ENCODE results near the gene MRPS22. TPM values are rescaled to one million over a fixed set of nuclear protein-coding genes. Genes with fewer than 3 reads are reported as not detected.

Gene MRPS22
- 39.9 TPM for polyA plus RNA-seq (2013, experiment 1 of 2)
- polyA plus RNA-seq (2013, experiment 2 of 2): 40.1 TPM

GRCh38 chr3:139343895-139344856, at the start of gene MRPS22:
MRPS22 (plus strand) TSS chr3:139344020; CDS start chr3:139344027, 7 bp downstream.
- H3K36me3 ChIP-seq (replicated peaks in 1 of 2; ENCODE audit: control insufficient read depth in 2 of 2, insufficient read depth in 2 of 2, low read length in 2 of 2): peaks cover 4 to 30% of the 10 kb centered on the region in 2 donors
- peak within 1 kb of the TSS; percentile 92 for H2AFZ ChIP-seq (ENCODE audit: low read length)
- WGBS, 2 donors (ENCODE audit: extremely low coverage in 2 of 2, insufficient read length in 2 of 2, insufficient replicate concordance in 1 of 2): no CpG with 5 or more reads among the region's 37 CpGs
- peak within 1 kb of the TSS; percentile 90 for H3K9ac ChIP-seq (ENCODE audit: low read depth, low read length, poor library complexity)
- H2BK120ac ChIP-seq (ENCODE audit: low read depth, low read length): no peak within 1 kb of the TSS
- no peak within 1 kb of the TSS for H2BK15ac ChIP-seq (ENCODE audit: low read length)
- no peak within 1 kb of the TSS for H3K4ac ChIP-seq (ENCODE audit: low read length)
- H3K4me2 ChIP-seq (ENCODE audit: insufficient read depth, low read length, poor library complexity, severe bottlenecking): peak within 1 kb of the TSS; percentile 66
- H3K18ac ChIP-seq (ENCODE audit: low read length): peak within 1 kb of the TSS; percentile 50
- no peaks in the 10 kb centered on the region for H3K9me3 ChIP-seq (replicated peaks in 1 of 2; ENCODE audit: control insufficient read depth in 2 of 2, insufficient read depth in 1 of 2, low read depth in 1 of 2, low read length in 2 of 2)
- H3K14ac ChIP-seq (ENCODE audit: low read length): no peak within 1 kb of the TSS
- peaks cover 3% of the 10 kb centered on the region for H3K79me1 ChIP-seq (ENCODE audit: low read depth, low read length)
- H2AK5ac ChIP-seq (ENCODE audit: low read depth, low read length): no peak within 1 kb of the TSS
- H2BK5ac ChIP-seq (ENCODE audit: low read length): no peak within 1 kb of the TSS
- DNase-seq (ENCODE audit: low spot score): peak; percentile 54
- H2BK12ac ChIP-seq (ENCODE audit: low read length): no peak within 1 kb of the TSS
- no peak within 1 kb of the TSS for H4K91ac ChIP-seq (ENCODE audit: low read depth, low read length, poor library complexity)
- peaks cover 4 to 10% of the 10 kb centered on the region in 2 donors for H3K4me1 ChIP-seq (ENCODE audit: control insufficient read depth in 2 of 2, insufficient read depth in 1 of 2, low read depth in 1 of 2, low read length in 2 of 2)
- no peak within 1 kb of the TSS for H4K8ac ChIP-seq (ENCODE audit: low read depth, low read length)
- H3K23ac ChIP-seq (ENCODE audit: low read depth, low read length, poor library complexity): no peak within 1 kb of the TSS
- H3K27ac ChIP-seq (replicated peaks; ENCODE audit: low read length): no peak within 1 kb of the TSS
- H3K4me3 ChIP-seq (ENCODE audit: low read length in 2 of 2): peak within 1 kb of the TSS; percentile 65 to 88
- peaks cover 2 to 23% (median 3%) of the 10 kb centered on the region in 3 experiments for H3K27me3 ChIP-seq (ENCODE audit: control insufficient read depth in 3 of 3, insufficient read depth in 3 of 3, low read depth in 1 of 3, low read length in 3 of 3)

- Histone ChIP-seq H2AK5ac (ENCODE audit: low read depth, low read length) (no peak overlapping the region), H3K4me1 (ENCODE audit: control insufficient read depth in 2 of 2, insufficient read depth in 1 of 2, low read depth in 1 of 2, low read length in 2 of 2) (no peaks in the 10 kb centered on the region), H3K36me3 (replicated peaks in 1 of 2; ENCODE audit: control insufficient read depth in 2 of 2, insufficient read depth in 2 of 2, low read length in 2 of 2) (no peaks in the 10 kb centered on the region), H2BK120ac (ENCODE audit: low read depth, low read length) (no peak overlapping the region), H3K9me3 (replicated peaks in 1 of 2; ENCODE audit: control insufficient read depth in 2 of 2, insufficient read depth in 1 of 2, low read depth in 1 of 2, low read length in 2 of 2) (no peaks in the 10 kb centered on the region), H4K91ac (ENCODE audit: low read depth, low read length, poor library complexity) (no peak overlapping the region), H3K9ac (ENCODE audit: low read depth, low read length, poor library complexity) (no peak overlapping the region), H3K14ac (ENCODE audit: low read length) (no peak overlapping the region), H3K27ac (replicated peaks; ENCODE audit: low read length) (no peak overlapping the region), H3K23ac (ENCODE audit: low read depth, low read length, poor library complexity) (no peak overlapping the region), H3K27me3 (ENCODE audit: control insufficient read depth in 3 of 3, insufficient read depth in 3 of 3, low read depth in 1 of 3, low read length in 3 of 3) (no peaks in the 10 kb centered on the region), H2AFZ (ENCODE audit: low read length) (no peak overlapping the region), H3K18ac (ENCODE audit: low read length) (no peak overlapping the region), H4K8ac (ENCODE audit: low read depth, low read length) (no peak overlapping the region), H2BK5ac (ENCODE audit: low read length) (no peak overlapping the region), H3K4me2 (ENCODE audit: insufficient read depth, low read length, poor library complexity, severe bottlenecking) (no peak overlapping the region), H2BK12ac (ENCODE audit: low read length) (no peak overlapping the region), H2BK15ac (ENCODE audit: low read length) (no peak overlapping the region), H3K4ac (ENCODE audit: low read length) (no peak overlapping the region), H3K4me3 (ENCODE audit: low read length in 2 of 2) (no peak overlapping the region), H3K79me1 (ENCODE audit: low read depth, low read length) (no peaks in the 10 kb centered on the region)
- WGBS, 2 donors (ENCODE audit: extremely low coverage in 2 of 2, insufficient read length in 2 of 2, insufficient replicate concordance in 1 of 2): no CpG with 5 or more reads among the region's 5 CpGs
- DNase-seq (ENCODE audit: low spot score): no peak
Measured at GRCh38 chr3:139295040-139295439, 48.8 kb upstream of the MRPS22 start.

GRCh38 chr3:139296141-139296718, 47.6 kb upstream of the MRPS22 start:
- 100% methylated on average over 1 of the region's 9 CpGs; no CpG with 5 or more reads in 1 of the 2 donors for WGBS, 2 donors (ENCODE audit: extremely low coverage in 2 of 2, insufficient read length in 2 of 2, insufficient replicate concordance in 1 of 2)
- H2BK12ac ChIP-seq (ENCODE audit: low read length): no peak overlapping the region
- H2BK15ac ChIP-seq (ENCODE audit: low read length): no peak overlapping the region
- H2BK120ac ChIP-seq (ENCODE audit: low read depth, low read length): no peak overlapping the region
- no peak overlapping the region for H3K4me3 ChIP-seq (ENCODE audit: low read length in 2 of 2)
- no peak overlapping the region for H2AFZ ChIP-seq (ENCODE audit: low read length)
- H4K8ac ChIP-seq (ENCODE audit: low read depth, low read length): no peak overlapping the region
- H3K9me3 ChIP-seq (replicated peaks in 1 of 2; ENCODE audit: control insufficient read depth in 2 of 2, insufficient read depth in 1 of 2, low read depth in 1 of 2, low read length in 2 of 2): no peaks in the 10 kb centered on the region
- H3K9ac ChIP-seq (ENCODE audit: low read depth, low read length, poor library complexity): no peak overlapping the region
- H3K27ac ChIP-seq (replicated peaks; ENCODE audit: low read length): no peak overlapping the region
- H3K4ac ChIP-seq (ENCODE audit: low read length): no peak overlapping the region
- H3K79me1 ChIP-seq (ENCODE audit: low read depth, low read length): no peaks in the 10 kb centered on the region
- H3K18ac ChIP-seq (ENCODE audit: low read length): no peak overlapping the region
- no peak overlapping the region for H3K4me2 ChIP-seq (ENCODE audit: insufficient read depth, low read length, poor library complexity, severe bottlenecking)
- no peaks in the 10 kb centered on the region for H3K36me3 ChIP-seq (replicated peaks in 1 of 2; ENCODE audit: control insufficient read depth in 2 of 2, insufficient read depth in 2 of 2, low read length in 2 of 2)
- DNase-seq (ENCODE audit: low spot score): no peak
- no peak overlapping the region for H3K23ac ChIP-seq (ENCODE audit: low read depth, low read length, poor library complexity)
- no peak overlapping the region for H2BK5ac ChIP-seq (ENCODE audit: low read length)
- H4K91ac ChIP-seq (ENCODE audit: low read depth, low read length, poor library complexity): no peak overlapping the region
- H3K4me1 ChIP-seq (ENCODE audit: control insufficient read depth in 2 of 2, insufficient read depth in 1 of 2, low read depth in 1 of 2, low read length in 2 of 2): no peaks in the 10 kb centered on the region
- no peaks in the 10 kb centered on the region for H3K27me3 ChIP-seq (ENCODE audit: control insufficient read depth in 3 of 3, insufficient read depth in 3 of 3, low read depth in 1 of 3, low read length in 3 of 3)
- no peak overlapping the region for H2AK5ac ChIP-seq (ENCODE audit: low read depth, low read length)
- no peak overlapping the region for H3K14ac ChIP-seq (ENCODE audit: low read length)
